Putamen (tissue), 1 donor: ENCODE results near the gene SPDYE3.
"Not testable (repeated sequence)": the region's sequence is repeated elsewhere in the genome, so short reads cannot be mapped to it uniquely, and the experiment has no call there.

Experiments used
- DNase-seq: peaks from one replicate; pipeline ENCODE4 v3.0.0-alpha.2; 2016; ENCODE audit warnings: low spot score

The SPDYE3 gene

GRCh38 chr7:100349757-100350156 lies 42.3 kb downstream of the SPDYE3 start:
- DNase-seq, result no peak

GRCh38 chr7:100351657-100352058 lies 44.2 kb downstream of the SPDYE3 start:
- no peak for DNase-seq

DNA sequence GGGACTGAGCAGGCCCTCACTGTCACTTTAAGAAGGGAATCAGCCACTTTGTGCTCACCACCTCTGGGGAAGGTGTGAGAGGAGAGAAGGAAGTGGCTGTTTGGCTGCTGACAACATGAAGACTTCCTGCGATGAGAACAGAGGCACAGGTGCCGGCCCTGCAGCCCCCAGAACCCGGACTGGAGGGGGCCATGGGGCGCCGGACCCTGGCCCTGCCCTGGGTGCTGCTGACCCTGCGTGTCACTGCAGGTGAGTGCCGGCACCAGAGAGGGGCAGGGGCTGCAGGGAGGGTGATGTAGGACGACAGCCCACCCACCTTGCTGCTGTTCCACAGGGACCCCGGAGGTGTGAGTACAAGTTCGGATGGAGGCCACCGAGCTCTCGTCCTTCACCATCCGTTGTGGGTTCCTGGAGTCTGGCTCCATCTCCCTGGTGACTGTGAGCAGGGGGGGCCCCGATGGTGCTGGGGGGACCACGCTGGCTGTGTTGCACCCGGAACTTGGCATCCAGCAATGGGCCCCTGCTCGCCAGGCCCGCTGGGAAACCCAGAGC lies 44.8 kb downstream of the SPDYE3 start:
- not testable (repeated sequence) for DNase-seq

DNA sequence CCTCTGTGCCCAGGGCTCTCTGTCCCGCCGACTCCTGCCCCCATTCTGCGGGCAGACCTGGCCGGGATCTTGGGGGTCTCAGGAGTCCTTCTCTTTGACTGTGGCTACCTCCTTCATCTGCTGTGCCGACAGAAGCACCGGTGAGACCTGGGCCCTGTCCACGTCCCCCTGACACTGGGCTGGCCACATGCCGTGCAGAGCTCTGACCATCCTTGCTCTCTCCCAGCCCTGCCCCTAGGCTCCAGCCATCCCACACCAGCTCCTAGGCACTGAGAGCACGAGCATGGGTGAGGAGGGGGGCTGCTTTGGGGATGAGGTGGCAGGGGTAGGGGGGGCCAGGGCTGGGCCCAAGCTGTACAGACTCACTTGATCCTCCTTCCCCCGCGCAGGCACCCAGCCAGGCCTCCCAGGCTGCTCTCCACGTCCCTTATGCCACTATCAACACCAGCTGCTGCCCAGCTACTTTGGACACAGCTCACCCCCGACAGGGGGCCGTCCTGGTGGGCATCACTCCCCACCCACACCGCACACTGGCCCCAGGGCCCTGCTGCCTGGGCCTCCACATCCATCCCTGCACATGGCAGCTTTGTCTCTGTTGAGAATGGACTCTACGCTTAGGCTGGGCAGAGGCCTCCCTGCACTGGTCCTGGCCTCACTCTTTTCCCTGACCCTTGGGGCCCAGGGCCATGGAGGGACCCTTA lies 45.6 kb downstream of the SPDYE3 start:
- DNase-seq, result no peak

- no peak for DNase-seq
These were observed 46.3 kb downstream of the SPDYE3 start for GRCh38 chr7:100353685-100354330.

GRCh38 chr7:100356416-100357068 lies 49.0 kb downstream of the SPDYE3 start:
- no peak for DNase-seq

GRCh38 chr7:100357131-100357561 lies 49.6 kb downstream of the SPDYE3 start:
- DNase-seq, result no peak

DNA sequence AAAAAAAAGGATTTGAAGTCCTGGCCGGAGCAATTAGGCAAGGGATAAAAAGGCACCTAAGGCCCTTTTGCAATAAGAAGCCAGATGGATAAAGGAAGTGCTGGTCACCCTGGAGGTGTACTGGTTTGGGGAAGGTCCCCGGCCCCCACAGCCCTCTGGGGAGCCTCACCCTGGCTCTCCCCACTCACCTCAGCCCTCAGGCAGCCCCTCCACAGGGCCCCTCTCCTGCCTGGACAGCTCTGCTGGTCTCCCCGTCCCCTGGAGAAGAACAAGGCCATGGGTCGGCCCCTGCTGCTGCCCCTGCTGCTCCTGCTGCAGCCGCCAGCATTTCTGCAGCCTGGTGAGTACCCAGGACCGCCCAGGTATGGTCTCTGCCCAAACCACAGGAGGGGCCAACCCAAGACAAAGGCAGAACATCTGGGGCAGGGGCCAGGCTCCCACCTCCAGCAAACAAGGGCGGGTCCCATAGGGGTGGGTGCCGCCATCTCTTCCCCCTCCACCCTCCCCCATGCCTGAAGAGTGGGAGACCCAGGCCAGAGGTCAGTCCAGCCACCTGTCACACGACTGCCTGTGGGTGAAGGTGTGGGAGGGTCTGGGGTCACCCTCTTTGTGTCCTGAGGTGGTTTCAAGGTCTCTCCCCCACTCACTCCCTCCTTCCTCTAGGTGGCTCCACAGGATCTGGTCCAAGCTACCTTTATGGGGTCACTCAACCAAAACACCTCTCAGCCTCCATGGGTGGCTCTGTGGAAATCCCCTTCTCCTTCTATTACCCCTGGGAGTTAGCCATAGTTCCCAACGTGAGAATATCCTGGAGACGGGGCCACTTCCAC lies 50.7 kb downstream of the SPDYE3 start, which contains the start of gene PILRB:
PILRB (plus strand) TSS at position 91 of the 830 bp plus-strand sequence; CDS start at position 277, 186 bp downstream.
- no peak for DNase-seq

DNA sequence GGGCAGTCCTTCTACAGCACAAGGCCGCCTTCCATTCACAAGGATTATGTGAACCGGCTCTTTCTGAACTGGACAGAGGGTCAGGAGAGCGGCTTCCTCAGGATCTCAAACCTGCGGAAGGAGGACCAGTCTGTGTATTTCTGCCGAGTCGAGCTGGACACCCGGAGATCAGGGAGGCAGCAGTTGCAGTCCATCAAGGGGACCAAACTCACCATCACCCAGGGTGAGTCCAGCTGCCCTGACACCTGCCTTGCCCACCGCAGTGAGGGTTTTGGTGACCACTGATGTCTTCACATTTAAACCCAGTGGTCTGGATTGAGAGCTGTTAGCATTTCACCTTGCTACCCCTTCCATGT lies 51.3 kb downstream of the SPDYE3 start:
- no peak for DNase-seq

GRCh38 chr7:100360135-100360854 lies 52.8 kb downstream of the SPDYE3 start:
- no peak for DNase-seq

DNA sequence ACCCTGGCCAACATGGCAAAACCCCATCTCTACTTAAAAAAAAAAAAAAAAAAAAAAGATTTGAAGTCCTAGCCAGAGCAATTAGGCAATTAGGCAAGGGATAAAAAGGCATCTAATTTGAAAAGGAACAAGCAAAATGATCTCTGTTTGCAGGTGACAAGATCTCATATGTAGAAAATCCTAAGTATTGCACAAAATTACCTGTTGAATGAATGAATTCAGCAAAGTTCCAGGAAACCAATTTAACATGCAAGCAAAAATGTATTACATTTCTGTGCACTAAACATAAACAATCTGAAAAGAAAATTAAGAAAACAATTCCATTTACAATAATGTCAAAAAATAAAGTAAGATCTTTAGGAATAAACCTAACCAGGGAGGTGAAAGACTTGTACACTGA lies 55.6 kb downstream of the SPDYE3 start:
- DNase-seq, result no peak

DNA sequence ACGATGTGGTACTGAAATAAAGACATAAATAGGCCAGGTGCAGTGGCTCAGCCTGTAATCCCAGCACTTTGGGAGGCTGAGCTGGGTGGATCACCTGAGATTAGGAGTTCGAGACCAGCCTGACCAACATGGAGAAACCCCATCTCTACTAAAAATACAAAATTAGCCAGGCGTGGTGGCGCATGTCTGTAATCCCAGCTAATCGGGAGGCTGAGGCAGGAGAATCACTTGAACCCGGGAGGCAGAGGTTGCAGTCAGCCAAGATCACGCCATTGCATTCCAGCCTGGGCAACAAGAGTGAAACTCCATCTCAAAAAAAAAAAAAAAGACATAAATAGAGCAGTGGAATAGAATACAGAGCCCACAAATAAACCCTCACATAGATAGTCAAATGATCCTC lies 56.3 kb downstream of the SPDYE3 start:
- DNase-seq, result not testable (repeated sequence)

DNA sequence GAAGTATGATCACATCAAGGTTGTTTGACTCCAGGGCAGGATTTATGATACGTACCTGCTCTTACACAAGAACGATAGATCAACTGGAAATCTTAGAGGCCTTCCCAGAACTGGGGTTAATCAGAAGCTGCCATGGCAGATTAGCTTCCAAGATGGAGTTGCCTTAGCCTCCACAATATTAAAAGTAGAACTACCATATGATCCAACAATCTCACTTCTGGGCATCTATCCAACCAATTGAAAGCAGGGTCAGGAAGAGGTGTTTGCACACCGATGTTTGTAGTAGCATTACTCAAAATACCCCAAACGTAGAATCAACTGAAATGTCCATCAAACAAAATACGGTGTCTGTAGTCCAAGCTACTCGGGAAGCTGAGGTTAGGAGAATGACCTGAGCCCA lies 57.0 kb downstream of the SPDYE3 start:
- no peak for DNase-seq

DNA sequence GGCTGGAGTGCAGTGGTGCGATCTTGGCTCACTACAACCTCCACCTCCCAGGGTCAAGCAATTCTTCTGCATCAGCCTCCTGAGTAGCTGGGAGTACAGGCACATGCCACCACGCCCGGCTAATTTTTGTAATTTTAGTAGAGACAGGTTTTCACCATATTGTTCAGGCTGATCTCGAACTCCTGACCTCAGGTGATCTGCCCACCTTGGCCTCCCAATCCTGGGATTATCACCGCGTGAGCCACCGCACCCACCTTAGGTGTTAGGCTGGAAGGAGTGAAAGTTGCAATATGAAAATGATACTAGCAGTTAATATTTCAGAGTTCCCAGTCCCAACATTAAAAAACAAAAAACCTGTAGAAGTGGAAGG lies 58.5 kb downstream of the SPDYE3 start:
- not testable (repeated sequence) for DNase-seq

DNA sequence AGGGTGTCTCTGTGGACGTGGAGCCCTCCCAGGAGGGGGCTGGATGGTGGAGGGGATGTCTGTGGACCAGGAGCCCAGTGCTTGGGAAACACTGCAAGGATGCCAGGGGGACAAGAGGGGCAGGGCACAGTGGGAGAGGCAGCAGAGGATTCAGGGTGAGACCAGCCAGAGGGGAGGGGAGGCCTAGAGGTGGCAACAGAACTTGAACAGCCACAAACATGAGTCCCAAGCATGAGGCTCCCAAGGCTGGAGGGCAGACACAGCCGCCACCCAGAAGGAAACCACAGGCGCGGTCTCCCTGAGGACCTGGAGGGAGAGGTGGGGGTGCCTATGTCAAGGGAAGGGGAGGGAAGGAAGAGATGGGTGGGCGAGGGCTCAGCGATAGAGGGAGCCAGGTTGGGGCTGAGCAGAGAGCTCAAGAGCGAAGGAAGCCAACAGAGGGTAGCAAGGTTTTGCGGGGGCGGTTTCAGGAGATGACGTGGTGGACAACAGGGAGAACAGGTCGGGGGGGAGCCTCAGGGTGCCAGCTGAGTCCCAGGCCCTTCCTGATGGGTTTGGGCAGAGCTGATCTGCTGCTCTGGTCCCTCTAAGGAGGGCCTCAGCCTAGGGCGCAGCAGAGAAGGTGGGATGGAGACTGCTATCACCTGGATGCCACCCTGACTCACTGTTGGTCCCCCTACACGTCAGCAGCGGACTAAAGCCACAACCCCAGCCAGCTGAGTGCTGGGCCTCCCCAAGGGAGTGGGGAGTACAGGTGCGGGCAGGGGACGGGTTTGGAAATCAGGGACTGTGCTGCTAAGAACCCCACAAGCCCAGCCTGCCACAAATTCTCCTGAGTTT lies 59.1 kb downstream of the SPDYE3 start:
- no peak for DNase-seq

DNA sequence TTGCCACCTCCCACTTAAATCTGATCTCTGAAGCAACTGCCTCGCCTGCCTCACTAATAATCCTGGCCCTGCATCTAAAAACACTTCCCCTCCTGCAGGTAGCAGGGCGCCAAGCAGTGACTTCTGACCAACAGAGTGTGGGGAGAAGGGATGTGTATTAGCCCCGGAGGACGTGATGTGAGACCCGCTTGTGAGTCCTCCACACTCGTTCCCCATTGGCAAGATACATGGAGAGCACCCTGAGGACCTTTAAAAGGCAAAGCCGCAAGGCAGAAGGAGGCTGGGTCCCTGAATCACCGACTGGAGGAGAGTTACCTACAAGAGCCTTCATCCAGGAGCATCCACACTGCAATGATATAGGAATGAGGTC lies 59.7 kb downstream of the SPDYE3 start:
- no peak for DNase-seq

DNA sequence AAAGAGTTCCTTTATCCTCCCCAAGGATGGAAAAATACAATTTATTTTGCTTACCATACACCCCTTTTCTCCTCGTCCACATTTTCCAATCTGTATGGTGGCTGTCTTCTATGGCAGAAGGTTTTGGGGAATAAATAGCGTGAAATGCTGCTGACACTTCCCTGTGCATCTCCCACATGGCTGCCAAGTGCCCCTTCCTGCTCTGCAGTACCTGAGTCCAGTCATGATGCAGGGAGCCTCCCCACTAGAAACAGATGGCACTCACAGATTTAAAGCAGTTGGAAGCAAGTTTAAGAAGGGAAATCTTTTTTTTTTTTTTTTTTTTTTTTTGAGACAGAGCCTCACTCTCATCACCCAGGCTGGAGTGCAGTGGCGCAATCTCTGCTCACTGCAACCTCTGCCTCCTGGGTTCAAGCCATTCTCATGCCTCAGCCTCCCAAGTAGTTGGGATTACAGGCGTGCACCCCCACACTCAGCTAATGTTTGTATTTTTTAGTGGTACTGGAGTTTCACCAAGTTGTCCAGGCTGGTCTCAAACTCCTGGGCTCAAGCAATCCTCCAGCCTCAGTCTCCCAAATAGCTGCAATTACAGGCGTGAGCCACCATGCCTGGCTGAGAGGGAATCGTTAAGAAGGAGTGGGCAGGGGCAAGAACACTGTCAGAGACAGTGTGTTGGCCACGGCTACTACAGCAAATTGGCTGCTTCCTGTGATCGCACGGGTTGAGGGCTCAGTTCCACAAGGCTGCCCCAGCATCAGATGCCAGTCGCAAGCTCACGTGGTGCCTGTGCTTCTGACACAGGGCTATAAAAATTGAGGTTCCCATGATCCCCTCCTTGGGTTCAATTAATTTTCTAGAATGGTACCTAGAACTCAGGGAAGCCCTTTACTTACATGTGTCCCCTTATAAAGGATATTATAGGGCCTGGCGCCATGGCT lies 60.4 kb downstream of the SPDYE3 start:
- no peak for DNase-seq

DNA sequence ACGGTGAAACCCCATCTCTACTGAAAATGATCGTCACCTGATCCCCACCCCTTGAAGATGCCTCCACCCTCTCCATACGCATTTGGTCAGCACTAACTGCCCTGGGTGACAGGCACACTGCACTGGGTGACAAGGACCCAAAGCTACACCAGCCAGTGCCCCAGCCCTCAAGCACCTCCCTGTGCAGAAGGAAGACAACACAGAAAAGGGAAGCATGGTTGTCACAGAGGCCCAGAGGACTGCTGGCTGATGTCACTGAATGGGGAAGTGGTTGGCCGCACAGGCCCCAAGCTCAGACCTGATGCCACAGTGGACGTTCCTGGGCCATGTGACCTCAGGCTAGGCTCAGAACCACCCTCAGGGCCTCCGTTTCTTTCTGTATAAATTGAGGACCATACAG lies 61.6 kb downstream of the SPDYE3 start:
- DNase-seq, result peak; percentile 42

DNA sequence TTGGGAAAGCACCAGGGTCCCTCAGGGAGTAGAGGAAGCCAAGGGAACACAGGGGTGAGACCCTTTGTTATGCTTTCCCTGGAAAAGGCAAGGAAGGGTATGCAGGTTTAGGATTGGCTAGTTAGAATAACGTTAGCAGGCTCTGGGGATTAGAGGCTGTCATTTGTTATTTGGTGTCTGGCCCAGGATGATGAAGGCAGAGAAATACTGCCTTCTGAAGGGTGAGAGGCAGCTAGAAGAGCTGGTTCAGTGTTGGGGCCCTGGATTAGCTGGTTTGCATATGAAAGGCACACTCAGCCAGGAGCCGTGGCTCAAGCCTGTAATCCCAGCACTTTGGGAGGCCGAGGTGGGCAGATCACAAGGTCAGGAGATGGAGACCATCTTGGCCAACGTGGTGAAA lies 62.8 kb downstream of the SPDYE3 start:
- DNase-seq, result no peak
